Measurements from ENCODE around the gene HCRT.
"Not testable (repeated sequence)": the region's sequence is repeated elsewhere in the genome, so short reads cannot be mapped to it uniquely, and the experiment has no call there.

Gene HCRT

GRCh38 chr17:42197564-42198156 lies 12.4 kb upstream of the HCRT start:
- DNase-seq (ENCODE audit: low read depth in 2 of 2) = no peak

GRCh38 chr17:42193969-42194899 lies 9.0 kb upstream of the HCRT start, which contains the start of gene GHDC:
GHDC (minus strand) TSS chr17:42194494; CDS start chr17:42193581, 913 bp downstream.
- peak; percentile 61 to 74 for DNase-seq (ENCODE audit: low read depth in 2 of 2)

- DNase-seq (ENCODE audit: low read depth in 2 of 2) = no peak
These were observed 8.1 kb upstream of the HCRT start for GRCh38 chr17:42193216-42193968.

GRCh38 chr17:42192189-42193126 lies 7.2 kb upstream of the HCRT start:
- DNase-seq (ENCODE audit: low read depth in 2 of 2) = no peak

GRCh38 chr17:42191275-42191608 lies 6.0 kb upstream of the HCRT start:
- no peak for DNase-seq (ENCODE audit: low read depth in 2 of 2)

GRCh38 chr17:42190491-42191274 lies 5.4 kb upstream of the HCRT start:
- DNase-seq (ENCODE audit: low read depth in 2 of 2) = no peak

GRCh38 chr17:42189651-42189965 lies 4.4 kb upstream of the HCRT start:
- no peak for DNase-seq (ENCODE audit: low read depth in 2 of 2)

GRCh38 chr17:42188749-42189650 lies 3.7 kb upstream of the HCRT start:
- no peak for DNase-seq (ENCODE audit: low read depth in 2 of 2)

- no peak for DNase-seq (ENCODE audit: low read depth in 2 of 2)
These were observed 2.6 kb upstream of the HCRT start for GRCh38 chr17:42187833-42188232.

GRCh38 chr17:42186191-42186590 lies 939 bp upstream of the HCRT start:
- not testable (repeated sequence) for DNase-seq (ENCODE audit: low read depth in 2 of 2)

GRCh38 chr17:42185621-42185930 lies 324 bp upstream of the HCRT start:
- no peak for DNase-seq (ENCODE audit: low read depth in 2 of 2)

- peak; percentile 63 to 76 for DNase-seq (ENCODE audit: low read depth in 2 of 2)
These were observed 1.2 kb downstream of the HCRT start for GRCh38 chr17:42183741-42184711.

- no peak for DNase-seq (ENCODE audit: low read depth in 2 of 2)
These were observed 2.1 kb downstream of the HCRT start for GRCh38 chr17:42182927-42183734.

- DNase-seq (ENCODE audit: low read depth in 2 of 2) = no peak
These were observed 3.4 kb downstream of the HCRT start for GRCh38 chr17:42181851-42182207.

GRCh38 chr17:42180922-42181850 lies 4.1 kb downstream of the HCRT start, which contains the start of gene KCNH4:
KCNH4 (minus strand) TSS chr17:42181142; CDS start chr17:42180945, 197 bp downstream.
- DNase-seq (ENCODE audit: low read depth in 2 of 2) = peak; percentile 85 to 89

GRCh38 chr17:42180411-42180921 lies 4.8 kb downstream of the HCRT start:
- no peak for DNase-seq (ENCODE audit: low read depth in 2 of 2)
